Body of pancreas (tissue), 4 donors: ENCODE data around the gene FAM20C. TPM values are rescaled to one million over a fixed set of nuclear protein-coding genes. Genes with fewer than 3 reads are reported as not detected.

Source experiments
- ATAC-seq: fragments of 150-250 bp; one replicate; pipeline ENCODE4 v1.9.1; 2016
- DNase-seq, 4 donors: peaks; one replicate each; pipeline ENCODE4 v3.0.0-alpha.2; 2019
- H3K27ac ChIP-seq, 4 donors: fragments of 200-600 bp; sonication (generic); 1 replicate in 3 of 4; 2 replicates in 1 of 4; pipeline versions ENCODE4 v1.5.1 to v1.6.1; 2016 to 2019; ENCODE audit warnings: mild to moderate bottlenecking in 1 of 4, mixed read lengths in 1 of 4, moderate library complexity in 1 of 4
- H3K27me3 ChIP-seq, 2 donors: fragments of 200-600 bp; sonication (generic); one replicate each; pipeline ENCODE4 v1.6.0; 2016; ENCODE audit warnings: mild to moderate bottlenecking in 1 of 2
- H3K36me3 ChIP-seq, 2 donors: fragments of 200-600 bp; sonication (generic); replicated peaks in 1 of 2; 2 replicates each; pipeline ENCODE4 v1.5.1; 2016; ENCODE audit warnings: low read depth in 2 of 2; ENCODE audit not compliant: insufficient read depth in 1 of 2
- H3K4me1 ChIP-seq: fragments of 200-600 bp; sonication (generic); one replicate; pipeline ENCODE4 v1.6.0; 2016
- H3K4me3 ChIP-seq, 2 donors: fragments of 200-600 bp; sonication (generic); 1 replicate in 1 of 2; 2 replicates in 1 of 2; pipeline ENCODE4 v1.5.1; 2016 to 2019
- H3K9me3 ChIP-seq, 3 donors: fragments of 200-600 bp; sonication (generic); 1 replicate in 2 of 3; 2 replicates in 1 of 3; pipeline ENCODE4 v1.5.1; 2016
- POLR2A ChIP-seq, 3 donors: fragments of 450-650 bp; IDR thresholded peaks; one replicate each; pipeline ENCODE4 v1.6.1; 2016; ENCODE audit warnings: antibody characterized with exemption in 3 of 3, mild to moderate bottlenecking in 2 of 3
- WGBS, 2 donors: methylation state at CpG; one replicate each; pipeline ENCODE4 v1.1.5; 2017; 5-methylcytosine and 5-hydroxymethylcytosine counted together
- intact Hi-C: fragments of 100-400 bp; cut with DNase I; formaldehyde crosslinking; loops from one replicate; pipeline ENCODE4 v1.15.1; 2023
- total RNA-seq, 2 donors: library from RNA; depleted of rRNA; stranded (reverse); fragments of >200 nt; gene quantifications; one replicate each; pipeline ENCODE4 v1.1.0, GENCODE V29; 2016
- TF ChIP-seq, protein P1 (sequence below), 7 experiments: fragments of 450-650 bp in 4 of 7; fragments of 200-600 bp in 3 of 7; sonication (generic) in 3 of 7; IDR thresholded peaks; one replicate each; pipeline ENCODE4 v1.5.1; 2016 to 2019; ENCODE audit warnings: antibody characterized with exemption in 7 of 7

Gene FAM20C
- total RNA-seq, 2 donors from 2014 or later, result 12.7 to 26.0 TPM

DNA sequence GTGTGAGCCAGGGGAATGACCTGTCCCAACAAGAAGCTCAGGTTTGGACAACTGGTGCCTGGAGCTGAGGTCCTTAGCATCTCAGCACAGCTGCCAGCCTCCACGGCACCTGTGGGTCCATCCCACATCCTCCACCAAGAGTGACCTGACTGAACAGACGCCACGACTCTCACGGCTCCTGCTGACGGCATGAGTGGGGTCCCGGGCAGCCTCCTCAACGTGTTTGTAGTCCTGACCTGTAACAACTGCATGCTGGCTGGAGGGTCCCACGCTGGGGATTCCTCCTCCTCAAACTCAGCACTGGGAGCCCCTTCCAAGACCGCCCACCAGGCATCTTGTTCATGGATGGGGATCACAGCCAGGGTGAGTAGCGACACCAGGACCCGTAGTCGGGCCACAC lies 36.2 kb downstream of the FAM20C start:
- Histone ChIP-seq H3K9me3 (no peaks in the 10 kb centered on the region), H3K4me3 (no peak overlapping the region), H3K4me1 (no peaks in the 10 kb centered on the region), H3K27ac (peak overlapping the region in 1 of 4 donors; percentile 25), H3K27me3 (no peaks in the 10 kb centered on the region), H3K36me3 (no peaks in the 10 kb centered on the region)
- intact Hi-C loops, result no loop called here
- no peak for TF ChIP-seq POLR2A (IDR thresholded peaks at IDR 0.05)
- TF ChIP-seq, protein P1, sequence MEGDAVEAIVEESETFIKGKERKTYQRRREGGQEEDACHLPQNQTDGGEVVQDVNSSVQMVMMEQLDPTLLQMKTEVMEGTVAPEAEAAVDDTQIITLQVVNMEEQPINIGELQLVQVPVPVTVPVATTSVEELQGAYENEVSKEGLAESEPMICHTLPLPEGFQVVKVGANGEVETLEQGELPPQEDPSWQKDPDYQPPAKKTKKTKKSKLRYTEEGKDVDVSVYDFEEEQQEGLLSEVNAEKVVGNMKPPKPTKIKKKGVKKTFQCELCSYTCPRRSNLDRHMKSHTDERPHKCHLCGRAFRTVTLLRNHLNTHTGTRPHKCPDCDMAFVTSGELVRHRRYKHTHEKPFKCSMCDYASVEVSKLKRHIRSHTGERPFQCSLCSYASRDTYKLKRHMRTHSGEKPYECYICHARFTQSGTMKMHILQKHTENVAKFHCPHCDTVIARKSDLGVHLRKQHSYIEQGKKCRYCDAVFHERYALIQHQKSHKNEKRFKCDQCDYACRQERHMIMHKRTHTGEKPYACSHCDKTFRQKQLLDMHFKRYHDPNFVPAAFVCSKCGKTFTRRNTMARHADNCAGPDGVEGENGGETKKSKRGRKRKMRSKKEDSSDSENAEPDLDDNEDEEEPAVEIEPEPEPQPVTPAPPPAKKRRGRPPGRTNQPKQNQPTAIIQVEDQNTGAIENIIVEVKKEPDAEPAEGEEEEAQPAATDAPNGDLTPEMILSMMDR (IDR thresholded peaks at IDR 0.05), result no peak
- 91 to 95% methylated on average over 10 to 12 of the region's 12 CpGs for WGBS, 2 donors
- ATAC-seq (no peak), DNase-seq (no peak)

DNA sequence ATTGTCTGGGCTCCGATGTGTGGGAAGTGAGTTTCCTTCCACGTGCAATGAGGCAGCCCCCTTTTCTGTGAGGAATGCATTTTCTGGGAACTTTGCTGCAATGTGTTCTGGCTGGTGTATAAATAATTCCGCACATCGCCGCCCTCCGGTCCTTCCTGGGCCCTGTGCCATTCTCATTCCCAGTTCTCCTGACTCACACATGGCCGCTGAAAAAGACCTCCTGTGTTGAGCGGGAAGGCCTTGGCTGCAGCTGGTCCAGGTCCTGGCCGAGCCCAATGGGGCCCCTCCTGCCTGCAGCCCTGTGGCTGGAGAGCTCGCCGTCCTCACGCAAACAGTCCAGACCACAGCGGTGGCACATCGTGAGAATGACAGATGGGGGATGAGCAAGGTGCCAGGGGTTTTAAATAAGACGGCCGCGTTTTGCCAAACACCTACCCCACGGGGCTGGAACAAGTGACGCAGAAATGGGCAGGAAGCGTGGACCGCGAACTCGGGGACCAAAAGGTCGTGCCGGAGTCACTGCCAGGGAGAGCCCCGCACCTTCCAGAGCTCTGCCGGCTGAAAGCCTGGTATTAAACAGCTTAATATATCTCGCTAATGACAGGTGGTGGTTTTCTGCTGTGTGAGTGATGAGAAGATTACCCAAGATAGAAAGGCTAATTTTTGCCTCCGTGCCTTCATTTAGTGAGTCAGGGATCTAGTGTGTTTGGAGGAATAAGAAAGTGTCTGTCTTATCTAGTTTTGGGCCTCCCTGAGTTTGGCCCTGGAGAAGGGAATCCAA lies 37.0 kb downstream of the FAM20C start:
- Histone ChIP-seq H3K27ac (peak overlapping the region in 1 of 4 donors; percentile 12), H3K9me3 (no peaks in the 10 kb centered on the region), H3K4me1 (peaks cover 5% of the 10 kb centered on the region), H3K27me3 (no peaks in the 10 kb centered on the region), H3K4me3 (no peak overlapping the region), H3K36me3 (no peaks in the 10 kb centered on the region)
- ATAC-seq (peak; percentile 43), DNase-seq (peak in 3 of 4 donors; percentile 43 to 52 (median 46))
- intact Hi-C loops, result no loop called here
- 87 to 89% methylated on average over 25 to 29 of the region's 29 CpGs for WGBS, 2 donors
- TF ChIP-seq, protein P1 (IDR thresholded peaks at IDR 0.05), result no peak
- TF ChIP-seq POLR2A (IDR thresholded peaks at IDR 0.05), result no peak

DNA sequence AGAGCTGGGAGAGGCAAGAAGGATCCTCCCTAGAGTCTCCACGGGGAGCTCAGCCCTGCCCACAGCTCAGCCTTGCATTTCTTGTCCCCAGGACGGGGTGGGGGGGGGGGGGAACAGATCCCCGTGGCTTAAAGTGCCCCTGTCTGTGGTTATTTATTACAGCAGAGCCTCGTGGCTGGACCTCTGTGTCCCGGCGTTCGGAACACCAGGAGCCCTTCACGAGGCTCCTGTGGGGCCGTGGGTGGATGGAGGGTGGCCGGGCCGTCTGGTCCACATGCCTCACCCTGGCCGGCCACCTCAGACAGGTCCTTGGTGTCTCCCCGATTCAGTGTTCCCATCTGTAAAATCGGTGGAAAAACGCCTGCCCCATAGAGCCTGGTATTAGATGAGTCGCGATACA lies 37.9 kb downstream of the FAM20C start:
- TF ChIP-seq, protein P1 (IDR thresholded peaks at IDR 0.05), result no peak
- no peak for TF ChIP-seq POLR2A (IDR thresholded peaks at IDR 0.05)
- no peak for ATAC-seq
- H3K27me3 ChIP-seq, result no peaks in the 10 kb centered on the region
- intact Hi-C loops, result no loop called here
- no peak for DNase-seq
- no peak overlapping the region for H3K4me3 ChIP-seq
- H3K4me1 ChIP-seq, result peaks cover 14% of the 10 kb centered on the region
- H3K9me3 ChIP-seq, result no peaks in the 10 kb centered on the region
- H3K27ac ChIP-seq, result no peak overlapping the region
- H3K36me3 ChIP-seq, result no peaks in the 10 kb centered on the region
- WGBS, 2 donors, result 85 to 87% methylated on average over 17 of the region's 17 CpGs

DNA sequence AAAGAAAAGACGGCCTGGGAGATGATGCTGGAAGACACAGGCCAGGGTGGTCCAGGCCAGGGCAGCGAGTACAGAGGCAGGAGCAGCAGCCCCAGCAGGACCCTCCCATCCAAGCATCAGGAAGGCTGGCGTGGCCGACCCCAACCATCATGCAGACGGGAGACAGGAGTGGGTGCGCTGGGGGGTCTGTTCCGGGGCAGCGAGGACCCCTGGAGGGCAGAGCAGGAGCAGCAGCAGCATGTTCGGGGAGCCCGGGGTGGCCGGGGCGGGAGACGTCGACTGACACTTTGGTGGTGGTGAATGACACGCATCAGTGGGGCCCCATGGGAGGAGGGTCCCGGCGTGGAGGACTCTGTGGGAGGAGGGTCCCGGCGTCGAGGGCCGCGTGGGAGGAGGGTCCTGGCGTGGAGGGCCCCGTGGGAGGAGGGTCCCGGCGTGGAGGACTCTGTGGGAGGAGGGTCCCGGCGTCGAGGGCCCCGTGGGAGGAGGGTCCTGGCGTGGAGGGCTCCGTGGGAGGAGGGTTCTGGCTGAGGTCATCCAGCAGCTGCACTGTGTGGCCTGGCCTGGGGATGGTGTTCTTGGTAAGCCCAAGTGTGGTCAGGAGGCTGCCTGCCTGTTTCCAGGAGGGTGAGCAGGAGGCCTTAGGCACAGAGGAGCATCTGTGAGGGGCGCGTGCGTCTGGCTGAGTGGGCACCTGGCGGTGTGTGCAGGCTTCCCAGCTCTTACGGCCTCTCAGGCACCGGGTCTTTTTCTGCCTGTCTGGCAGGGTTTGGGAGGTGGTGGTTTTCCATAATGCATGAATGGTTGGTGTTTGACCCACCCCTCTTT lies 38.9 kb downstream of the FAM20C start:
- intact Hi-C loops, result no loop called here
- no peaks in the 10 kb centered on the region for H3K36me3 ChIP-seq
- no peaks in the 10 kb centered on the region for H3K27me3 ChIP-seq
- 87 to 90% methylated on average over 20 to 33 of the region's 38 CpGs for WGBS, 2 donors
- no peak overlapping the region for H3K4me3 ChIP-seq
- ATAC-seq (no peak), DNase-seq (no peak)
- H3K9me3 ChIP-seq, result no peaks in the 10 kb centered on the region
- no peak overlapping the region for H3K27ac ChIP-seq
- no peak for TF ChIP-seq POLR2A (IDR thresholded peaks at IDR 0.05)
- TF ChIP-seq, protein P1 (IDR thresholded peaks at IDR 0.05), result peak in 1 of 7 experiments; percentile 8
- peaks cover 24% of the 10 kb centered on the region for H3K4me1 ChIP-seq
